Neural progenitor cell (in vitro differentiated cells): Measurements from ENCODE around the gene PIGR.

Source experiments
- CTCF ChIP-seq: fragments of 200-600 bp; sonication (generic); IDR thresholded peaks from 2 replicates; pipeline ENCODE4 v1.5.1; 2017; ENCODE audit warnings: antibody characterized with exemption, mild to moderate bottlenecking
- EZH2phosphoT487 ChIP-seq: fragments of 200-600 bp; sonication (generic); IDR thresholded peaks from 2 replicates; pipeline ENCODE4 v1.6.1; 2017; ENCODE audit warnings: antibody characterized with exemption

DNA sequence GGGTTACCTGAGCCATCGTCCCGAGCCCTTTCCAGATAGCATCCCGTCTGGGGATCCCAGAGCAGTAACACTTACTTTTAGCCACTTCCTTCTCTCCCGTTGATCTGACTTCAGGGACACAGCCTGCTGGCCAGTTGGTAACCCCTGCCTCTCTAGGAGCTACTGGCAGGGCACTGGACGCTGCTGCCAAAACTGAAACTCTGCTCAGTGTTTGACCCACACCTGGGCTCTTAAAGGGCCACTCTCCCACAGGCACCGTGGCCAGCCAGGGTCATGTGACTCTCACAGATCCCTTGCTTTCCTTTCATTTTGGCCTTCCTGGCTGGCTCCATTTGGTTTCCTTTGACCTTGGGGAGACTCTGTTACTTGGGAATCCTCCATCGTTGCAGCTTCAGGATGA lies at the start of gene PIGR:
- TF ChIP-seq CTCF = no peak
- TF ChIP-seq EZH2phosphoT487 = no peak
